Brain pericyte (primary cell): Measurements from ENCODE around the gene VAPB.

Source experiments
- DNase-seq: peaks from one replicate; pipeline ENCODE4 v3.0.0-alpha.2; 2012; ENCODE audit warnings: low read depth, low spot score

VAPB gene

DNA sequence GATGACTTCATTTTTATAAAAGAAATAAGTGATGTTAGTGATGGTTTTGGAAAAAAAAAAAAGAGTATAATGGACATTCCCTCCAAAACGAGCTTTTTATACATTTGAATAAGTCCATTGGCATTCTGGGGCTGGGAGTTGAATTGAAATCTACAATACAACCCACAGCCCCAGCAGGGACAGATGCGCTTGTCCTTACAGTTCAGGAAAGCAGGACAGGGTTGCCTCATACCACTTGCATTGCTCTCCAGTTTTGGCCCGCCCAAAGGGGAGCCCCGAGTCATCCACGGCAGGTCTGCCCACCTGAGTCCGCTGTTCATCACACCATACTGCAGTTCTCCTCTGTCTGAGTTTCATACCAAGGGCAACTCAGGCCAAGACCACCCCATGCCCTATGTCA lies 46.2 kb downstream of the VAPB start:
- DNase-seq: no peak

DNA sequence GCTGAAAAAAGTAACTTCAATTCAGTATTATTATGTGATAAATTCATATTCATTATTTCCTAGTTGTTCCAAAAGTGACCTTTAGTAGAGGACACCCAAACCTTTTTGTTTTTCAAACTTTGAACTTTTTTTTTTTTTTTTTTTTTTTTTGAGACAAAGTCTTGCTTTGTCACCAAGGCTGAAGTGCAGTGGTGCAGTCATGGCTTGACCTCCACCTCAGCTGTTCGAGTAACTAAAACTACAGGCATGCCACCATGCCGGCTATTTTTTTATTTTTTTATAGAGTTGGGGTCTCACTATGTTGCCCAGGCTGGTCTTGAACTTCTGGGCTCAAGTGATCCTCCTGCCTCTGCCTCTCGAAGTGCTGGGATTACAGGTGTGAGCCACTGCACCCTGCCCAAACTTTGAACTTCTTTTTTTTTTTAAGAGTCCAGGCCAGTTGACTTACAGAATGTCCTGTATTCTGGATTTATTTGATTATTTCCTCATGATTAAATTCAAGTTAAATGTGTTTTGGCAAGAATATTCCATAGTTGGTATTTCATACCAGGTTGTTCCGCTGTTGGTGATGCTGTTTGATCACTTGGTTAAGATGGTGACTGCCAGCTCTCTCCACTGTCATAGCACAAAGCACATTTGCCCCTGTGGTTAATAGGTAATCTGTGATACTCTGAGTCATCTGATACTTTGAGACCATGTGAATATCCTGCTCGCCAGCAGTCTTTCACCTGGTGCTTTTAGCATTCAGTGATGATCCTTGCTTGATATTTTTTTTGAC lies 48.0 kb downstream of the VAPB start:
- no peak for DNase-seq

DNA sequence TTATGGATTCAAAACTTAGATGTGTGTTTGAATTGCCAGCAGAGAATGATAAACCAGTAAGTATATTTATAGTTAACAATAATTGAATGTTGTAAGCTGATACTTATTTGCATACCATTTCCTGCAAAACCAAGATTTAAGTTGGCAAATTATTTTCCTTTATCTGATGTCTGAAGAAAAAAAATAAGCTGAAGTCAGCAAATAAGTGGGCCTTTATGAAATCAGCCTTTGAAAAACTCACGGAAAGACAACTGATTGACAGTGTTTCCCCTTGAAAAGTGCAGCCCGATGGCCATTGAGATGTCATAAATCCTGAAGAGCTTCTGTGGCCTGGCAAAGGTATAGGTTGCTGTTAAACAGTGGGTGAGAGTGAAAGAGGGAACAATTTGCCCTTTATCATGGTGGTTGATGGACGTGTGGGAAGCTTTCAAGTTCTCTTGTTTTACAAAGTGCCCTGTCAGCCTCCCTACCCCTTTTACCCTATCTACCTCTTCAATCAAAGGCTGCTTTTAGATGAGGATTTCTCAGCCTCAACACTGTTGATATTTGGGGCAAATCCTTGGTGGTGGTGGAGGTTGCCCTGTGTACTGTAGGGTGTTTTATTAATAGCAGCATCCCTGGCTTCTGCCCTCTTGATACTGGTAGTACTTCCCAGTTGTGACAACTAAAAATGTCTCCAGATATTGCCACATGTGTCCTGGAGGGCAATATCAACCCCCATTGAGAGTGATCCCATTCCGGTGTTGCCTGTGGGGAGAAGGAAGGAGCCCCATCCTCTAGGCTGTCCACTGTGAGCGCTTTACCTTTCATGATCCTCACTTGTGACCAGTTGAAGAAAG lies 50.2 kb downstream of the VAPB start:
- DNase-seq: no peak

DNA sequence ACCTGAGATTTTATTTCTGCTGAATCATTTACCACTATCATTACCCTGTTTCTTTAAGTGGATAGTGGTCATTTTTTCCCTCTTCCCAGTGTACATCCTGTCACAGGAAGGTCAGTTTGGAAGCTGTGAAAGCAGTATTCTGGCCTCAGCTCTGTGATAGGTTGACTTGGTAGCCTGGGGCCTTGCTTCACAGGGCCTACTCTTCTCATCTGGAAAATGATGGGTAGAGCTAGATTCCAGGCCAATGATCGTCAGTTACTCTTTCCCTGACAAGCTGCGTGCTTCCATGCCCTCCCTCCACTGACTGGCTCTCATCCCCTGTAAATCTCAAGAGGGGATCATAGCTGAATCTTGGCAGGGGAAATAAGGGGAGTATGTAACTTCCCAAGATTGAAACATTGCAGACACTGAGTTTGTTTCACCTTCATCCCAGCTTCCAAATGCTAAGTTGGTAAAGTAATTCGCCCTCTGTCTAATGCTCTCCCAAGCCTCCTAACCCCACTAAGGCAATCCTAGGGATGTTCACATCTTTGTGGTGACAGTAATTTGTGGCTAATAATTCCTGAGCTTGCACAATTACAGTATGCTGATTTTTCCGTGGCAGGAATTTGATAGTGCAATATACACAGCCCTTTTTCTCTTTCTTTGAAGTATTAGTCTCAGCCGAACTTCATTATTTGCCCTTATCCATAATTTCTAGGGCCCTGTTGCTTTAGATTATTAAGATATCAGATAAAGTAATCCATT lies 51.2 kb downstream of the VAPB start:
- no peak for DNase-seq

DNA sequence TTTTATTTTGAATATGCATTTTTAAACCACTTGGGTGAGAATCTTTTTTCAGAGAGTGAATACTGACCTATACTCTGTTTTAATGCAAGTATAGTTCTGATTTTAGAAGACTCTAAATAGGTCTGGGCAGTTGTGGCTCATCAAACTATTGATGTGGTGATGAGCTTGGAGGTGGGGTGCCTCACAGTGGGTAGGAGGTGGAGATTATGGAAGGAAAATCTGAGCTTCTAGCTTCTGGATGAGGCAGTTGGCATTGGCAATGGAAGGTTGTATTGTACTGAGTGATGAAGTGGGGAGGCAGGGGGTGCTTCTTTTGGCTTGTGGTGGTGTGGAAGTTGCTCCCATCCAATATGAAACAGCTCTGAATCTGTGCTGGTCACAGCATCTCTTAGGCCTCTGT lies 52.7 kb downstream of the VAPB start:
- DNase-seq: no peak

DNA sequence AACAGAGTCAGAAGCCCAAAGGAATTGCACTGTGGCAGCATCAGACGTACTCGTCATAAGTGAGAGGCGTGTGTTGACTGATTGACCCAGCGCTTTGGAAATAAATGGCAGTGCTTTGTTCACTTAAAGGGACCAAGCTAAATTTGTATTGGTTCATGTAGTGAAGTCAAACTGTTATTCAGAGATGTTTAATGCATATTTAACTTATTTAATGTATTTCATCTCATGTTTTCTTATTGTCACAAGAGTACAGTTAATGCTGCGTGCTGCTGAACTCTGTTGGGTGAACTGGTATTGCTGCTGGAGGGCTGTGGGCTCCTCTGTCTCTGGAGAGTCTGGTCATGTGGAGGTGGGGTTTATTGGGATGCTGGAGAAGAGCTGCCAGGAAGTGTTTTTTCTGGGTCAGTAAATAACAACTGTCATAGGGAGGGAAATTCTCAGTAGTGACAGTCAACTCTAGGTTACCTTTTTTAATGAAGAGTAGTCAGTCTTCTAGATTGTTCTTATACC lies 55.8 kb downstream of the VAPB start:
- DNase-seq: no peak

DNA sequence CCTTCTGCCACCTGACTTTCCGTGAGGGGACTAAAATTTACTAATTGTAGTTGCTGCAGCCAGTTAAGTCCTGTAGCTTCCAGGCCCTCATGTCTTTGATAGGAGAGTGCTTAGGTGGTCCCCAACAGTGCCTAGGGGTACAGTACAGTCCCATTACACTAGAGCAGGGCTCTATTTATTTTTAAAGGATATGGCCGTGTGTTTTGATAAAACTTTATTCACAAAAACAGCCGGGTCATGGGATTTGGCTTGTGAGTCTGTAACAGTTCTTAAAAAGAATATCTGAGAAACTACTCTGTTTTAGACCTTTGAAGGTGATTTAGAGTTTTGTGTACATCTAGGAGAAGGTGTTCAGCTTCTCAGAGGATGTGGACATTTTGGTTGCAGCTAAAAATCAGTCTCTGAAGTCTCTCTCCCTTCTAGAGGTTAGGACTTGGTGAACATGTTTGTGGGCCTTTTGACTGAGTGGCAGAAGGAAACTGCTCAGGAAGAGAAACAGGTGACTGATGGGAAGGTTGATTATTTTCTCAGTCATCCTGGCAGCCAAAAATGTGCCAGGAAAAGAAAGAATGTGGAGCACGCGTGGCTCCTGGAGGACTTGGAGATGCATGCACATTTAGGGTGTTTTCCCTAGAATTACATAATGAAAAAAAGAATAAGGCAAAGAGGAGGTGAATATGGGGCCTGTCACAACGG lies 57.4 kb downstream of the VAPB start:
- no peak for DNase-seq

DNA sequence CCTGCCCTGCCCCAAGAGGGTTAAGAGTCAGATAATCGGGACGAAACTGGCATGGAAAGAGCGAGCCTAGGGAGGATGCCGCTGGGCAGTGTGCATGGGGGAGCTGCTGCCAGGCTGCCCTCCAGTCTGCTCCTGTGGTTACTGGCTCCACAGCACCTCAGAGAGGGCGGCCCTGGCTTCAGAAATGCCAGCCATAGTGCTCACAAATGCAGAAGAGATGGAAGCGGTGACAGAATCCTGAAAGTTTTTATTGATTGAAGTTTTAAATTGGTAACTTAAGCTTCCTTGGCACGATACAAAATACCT lies 57.9 kb downstream of the VAPB start:
- no peak for DNase-seq

DNA sequence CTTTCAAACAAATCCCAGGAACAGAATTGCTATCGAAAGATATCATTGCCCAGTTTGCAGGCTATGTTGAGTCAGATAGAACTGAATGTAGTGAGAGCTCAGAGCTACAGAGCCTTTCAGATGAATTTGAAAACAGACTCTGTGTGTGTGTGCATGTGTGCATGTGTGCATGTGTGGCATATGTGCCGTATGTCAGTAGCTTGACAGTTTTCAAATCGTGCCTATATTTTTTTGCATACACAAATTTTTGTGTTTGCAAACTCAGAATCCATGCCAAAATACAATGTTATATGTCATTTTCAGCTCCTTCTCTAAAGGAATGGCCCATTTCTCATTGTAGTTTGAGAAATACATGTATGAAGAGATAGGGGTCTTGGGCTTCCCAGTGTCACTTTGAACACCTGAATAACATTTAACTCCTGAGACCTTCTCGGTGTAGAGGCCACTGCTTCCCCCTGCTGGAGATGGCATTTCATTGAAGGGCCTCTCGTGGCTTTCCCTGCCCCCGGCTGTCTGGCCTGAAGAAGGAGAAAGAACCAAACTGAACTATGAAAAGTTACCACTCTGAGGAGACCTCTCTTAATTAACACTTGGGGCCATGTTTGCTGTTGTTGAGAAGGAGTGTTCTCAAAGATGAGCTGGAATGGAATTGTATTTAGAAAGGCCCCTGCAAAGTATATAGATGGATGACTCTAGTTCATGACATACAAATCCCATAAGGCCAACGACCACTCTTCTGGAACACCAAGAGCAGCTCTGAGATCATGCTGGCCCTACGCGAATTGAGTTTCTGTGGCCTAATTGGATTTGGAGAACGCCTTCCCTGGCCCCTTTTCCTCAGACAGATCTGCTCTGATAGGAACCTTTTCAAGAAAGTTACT lies 58.7 kb downstream of the VAPB start:
- DNase-seq: no peak

DNA sequence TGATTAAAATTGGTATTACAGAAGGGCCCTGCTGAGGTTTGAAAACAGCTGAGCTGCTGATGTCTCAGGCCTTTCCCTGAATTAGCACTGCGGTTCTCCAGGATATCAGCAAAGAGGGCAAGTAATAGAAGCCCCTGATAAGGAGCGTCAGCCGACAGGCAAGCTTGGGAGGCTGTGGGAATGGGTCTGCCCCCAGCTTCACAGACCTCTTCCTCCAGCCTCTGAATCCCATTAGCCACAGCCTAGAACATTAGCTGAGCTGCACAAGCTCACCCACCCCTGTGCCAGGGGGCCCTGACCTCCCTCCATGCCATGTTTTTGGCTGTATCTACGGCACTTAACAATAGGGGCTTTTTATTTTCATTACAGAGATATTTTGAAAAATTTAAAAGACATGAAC lies 59.9 kb downstream of the VAPB start:
- DNase-seq: no peak

DNA sequence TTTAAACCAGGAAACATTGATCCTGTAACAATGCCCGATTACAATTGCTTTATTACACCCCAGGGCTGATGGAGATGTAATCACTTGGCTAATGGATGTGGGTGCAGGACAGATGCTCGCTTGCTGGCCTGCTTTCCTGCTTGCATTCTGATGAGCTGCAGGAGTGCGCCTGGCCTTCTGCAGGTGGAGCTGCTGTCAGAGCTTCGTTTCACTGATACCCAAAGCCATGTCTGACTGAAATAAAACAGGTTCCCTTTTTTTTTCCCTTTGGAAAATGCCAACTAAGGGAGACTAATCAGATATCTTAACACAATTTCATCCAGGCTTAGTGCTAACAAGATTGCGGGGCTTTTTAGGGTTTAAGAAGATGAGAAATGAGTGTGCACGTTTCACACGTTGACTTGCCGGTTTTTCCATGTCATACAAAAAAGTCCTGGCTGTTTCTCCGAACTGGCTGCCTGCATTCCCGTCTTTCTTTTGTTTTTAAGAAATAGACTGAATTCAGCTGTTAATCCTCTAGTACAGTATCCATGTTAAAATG lies 60.7 kb downstream of the VAPB start:
- DNase-seq: no peak

DNA sequence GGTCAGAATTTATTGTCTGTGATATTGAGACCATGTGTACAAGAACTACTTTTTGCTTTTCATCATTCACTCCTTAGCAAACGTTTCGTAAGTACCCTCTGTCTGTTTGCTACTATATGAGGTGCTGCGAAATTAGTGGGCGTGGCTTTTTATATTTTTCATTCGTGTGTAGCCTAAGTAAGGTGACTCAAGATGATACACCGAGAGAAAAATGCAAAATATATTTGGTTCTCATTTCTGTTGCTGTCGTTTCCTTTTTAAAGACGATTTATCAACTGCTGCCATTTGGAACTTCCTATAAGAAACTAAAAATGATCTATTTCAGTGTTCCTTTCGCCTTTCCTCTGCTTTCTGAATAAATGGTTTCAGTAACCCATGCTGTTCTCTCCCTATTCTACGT lies 61.2 kb downstream of the VAPB start:
- DNase-seq: no peak

DNA sequence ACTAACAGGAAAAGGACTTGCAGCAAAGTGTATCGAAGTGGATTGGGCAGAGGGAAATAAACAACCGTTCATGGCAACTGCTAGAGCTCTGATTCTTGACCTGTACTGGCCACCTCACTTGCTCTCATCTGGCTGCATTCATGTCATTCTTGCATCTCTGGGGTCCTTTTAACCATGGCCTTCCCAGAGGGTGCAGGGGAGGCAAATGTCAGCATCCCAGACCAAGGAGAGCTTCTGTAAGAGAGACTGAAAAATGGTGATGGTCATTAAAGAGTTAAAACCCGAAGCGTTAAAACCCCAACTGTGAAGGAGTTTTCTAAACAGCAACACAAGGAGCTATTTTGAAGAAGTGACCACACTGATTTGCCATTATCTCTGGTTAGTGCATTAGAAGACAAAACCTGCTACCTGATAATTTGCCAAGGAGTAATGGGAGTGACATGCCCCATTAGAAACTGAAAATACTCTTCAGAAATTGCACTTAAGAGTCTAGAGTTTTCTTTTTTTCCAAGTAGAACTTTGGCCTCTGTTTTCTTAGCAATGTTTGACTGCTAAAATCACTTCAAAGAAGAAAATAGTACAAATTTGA lies 63.7 kb downstream of the VAPB start:
- no peak for DNase-seq

DNA sequence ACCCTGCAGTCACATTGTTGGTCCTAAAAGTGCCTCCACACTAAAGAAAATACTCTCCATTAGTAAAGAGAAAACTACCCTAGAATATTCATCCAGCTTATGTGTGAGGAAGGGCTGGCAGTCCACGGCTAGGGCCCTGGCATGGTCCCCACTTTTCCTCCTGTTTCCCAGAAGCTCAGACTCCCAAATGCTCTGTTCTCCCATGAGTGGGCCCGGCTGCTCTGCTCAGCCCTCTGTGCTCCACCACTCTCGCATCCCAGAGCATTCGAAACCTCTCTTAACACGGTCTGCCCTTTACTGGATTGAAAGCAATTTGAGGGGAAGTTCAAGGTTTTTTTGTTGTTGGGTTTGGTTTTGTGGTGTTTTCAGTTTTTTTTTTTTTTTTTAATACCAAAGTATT lies 64.4 kb downstream of the VAPB start:
- no peak for DNase-seq

DNA sequence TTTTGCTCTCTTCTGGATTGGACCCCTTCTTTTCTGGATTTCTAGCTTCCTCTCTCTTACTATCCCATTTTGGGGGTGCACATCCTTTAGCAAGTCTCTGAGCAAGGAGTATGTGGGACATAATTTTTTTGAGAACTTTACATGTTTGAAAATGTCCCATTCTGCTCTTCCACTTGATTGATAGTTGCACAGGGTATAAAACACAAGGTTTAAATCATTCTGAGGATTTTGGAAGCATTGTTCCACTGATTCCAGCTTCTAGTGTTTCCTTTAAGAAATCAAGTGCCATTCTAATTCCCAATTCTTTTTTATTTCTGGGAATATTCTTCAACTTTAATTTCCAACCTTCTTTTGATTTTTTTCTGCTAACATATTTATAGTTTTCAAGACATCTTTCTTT lies 65.4 kb downstream of the VAPB start:
- DNase-seq: no peak

DNA sequence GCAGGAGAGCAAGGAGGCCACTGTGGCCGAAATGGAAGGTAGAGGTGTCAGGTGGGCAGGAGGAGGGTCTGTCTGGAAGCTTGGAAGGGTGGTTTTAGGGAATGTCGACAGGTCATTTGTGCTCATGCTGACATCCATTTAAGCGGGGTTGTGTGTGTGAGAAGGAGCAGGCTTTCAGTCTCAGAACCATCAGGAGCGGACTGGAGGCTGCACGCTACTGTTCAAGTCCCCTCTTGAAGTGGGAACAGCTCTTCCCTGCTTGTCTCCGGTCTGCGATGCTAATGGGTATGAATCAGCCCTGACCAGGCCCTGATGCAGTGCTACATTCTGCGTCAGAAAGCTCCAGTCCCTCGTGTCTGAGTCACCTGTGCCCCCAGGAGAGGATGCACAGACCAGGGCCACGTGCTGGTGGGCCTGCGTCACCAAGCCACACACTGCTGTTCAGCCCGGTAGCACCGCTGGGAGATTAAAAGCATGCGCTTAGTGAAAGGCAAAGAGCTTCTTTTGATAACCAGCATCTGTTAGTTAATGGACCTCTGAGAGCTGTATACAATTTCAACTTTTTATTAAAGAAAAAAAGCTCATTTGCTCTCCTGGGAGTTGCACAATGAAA lies 68.2 kb downstream of the VAPB start:
- no peak for DNase-seq

DNA sequence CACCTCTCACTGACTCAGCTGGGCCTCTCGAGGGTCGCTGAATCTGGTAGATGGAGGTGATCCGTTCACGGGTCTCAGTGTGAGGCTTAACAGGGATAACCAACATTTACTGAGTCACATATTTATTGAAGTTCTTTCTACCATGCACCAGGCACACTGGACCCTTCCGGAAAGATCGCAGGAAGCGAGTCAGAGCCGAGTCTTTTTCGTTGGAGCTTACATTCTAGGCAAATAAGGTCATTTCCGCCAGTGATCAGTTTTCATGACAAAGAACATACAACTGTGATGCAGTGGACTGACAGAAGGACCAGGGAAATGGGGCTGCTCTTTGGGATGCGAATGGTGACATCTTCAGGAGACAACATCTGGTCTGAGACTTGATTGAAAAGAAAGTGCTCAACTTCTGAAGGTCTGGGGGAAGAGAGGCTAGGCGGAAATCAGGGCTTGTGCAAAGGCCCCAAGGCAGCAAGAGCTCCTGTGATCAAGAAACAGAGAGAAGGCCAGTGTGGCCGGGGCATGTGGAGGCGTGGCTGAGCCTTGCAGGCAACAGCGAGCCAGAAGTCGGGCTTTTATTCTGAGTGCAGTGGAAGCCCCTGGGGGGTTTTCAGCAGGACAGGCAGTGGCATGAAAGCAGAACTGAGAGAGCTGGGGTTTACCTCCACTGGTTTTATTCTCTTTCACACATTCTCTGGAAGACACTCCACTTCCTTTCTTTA lies 69.5 kb downstream of the VAPB start:
- no peak for DNase-seq

DNA sequence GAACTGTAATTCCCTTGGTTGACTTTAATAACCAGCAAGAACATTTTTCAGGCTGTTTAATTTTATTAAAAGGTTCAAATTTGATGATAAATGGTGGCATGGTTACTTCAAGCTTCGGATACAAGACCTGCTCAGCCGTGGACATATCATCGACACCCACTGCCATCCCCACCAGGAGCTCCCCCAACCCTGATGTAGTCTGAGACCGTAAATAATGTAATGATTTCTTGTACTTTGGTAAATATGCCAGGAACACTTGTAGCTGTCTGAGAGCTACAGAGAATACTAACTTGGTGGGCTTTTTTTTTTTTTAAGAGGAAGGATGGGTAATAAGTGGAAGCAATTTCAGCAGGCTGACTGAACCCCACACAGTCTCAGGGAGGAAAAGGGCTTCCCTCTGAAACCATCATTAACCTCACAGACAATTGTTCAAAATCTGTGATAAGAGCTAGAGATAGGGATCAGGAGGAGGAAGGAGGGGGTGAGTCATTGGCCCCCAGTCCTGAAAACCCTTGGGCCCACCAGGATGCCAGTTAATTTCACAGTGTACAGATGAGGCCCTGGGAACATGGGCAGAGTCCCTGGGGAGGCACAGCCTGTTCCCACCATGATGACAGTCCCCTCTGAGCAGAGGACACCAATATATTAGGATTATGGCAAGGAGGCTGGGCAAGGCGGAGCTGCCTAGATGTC lies 70.2 kb downstream of the VAPB start:
- no peak for DNase-seq
